Transverse colon (tissue), 4 donors: ENCODE measurements around the gene THOC7.

Experiments used
- CTCF ChIP-seq, 5 experiments: fragments of 200-600 bp in 3 of 5; fragments of 450-650 bp in 2 of 5; sonication (generic) in 3 of 5; IDR thresholded peaks; 1 replicate in 2 of 5; 2 replicates in 3 of 5; pipeline ENCODE4 v1.5.1; 2016 to 2017; ENCODE audit warnings: antibody characterized with exemption in 5 of 5, inconsistent platforms in 3 of 5, mild to moderate bottlenecking in 2 of 5, moderate library complexity in 1 of 5
- EP300 ChIP-seq: sonication (generic); formaldehyde crosslinking; IDR thresholded peaks from one replicate; pipeline ENCODE4 v1.6.1; 2017; ENCODE audit warnings: antibody characterized with exemption, low read depth
- POLR2A ChIP-seq: fragments of 450-650 bp; IDR thresholded peaks from one replicate; pipeline ENCODE4 v1.6.1; 2016; ENCODE audit warnings: antibody characterized with exemption, mild to moderate bottlenecking, moderate library complexity
- POLR2AphosphoS5 ChIP-seq, 3 donors: sonication (generic); formaldehyde crosslinking; IDR thresholded peaks; one replicate each; pipeline ENCODE4 v1.6.1; 2016; ENCODE audit warnings: antibody characterized with exemption in 3 of 3

- no peak for TF ChIP-seq POLR2A
- TF ChIP-seq CTCF (IDR thresholded peaks at IDR 0.05) = no peak
- no peak for TF ChIP-seq POLR2AphosphoS5 (IDR thresholded peaks at IDR 0.05)
- TF ChIP-seq EP300 = no peak
Measured at GRCh38 chr3:63863150-63864007, at the start of gene THOC7, which contains the start of gene ATXN7.
